CD4-positive, alpha-beta T cell treated with Interleukin-6 at 100 ng/mL for 8 hours (primary cell): ENCODE measurements around the gene METTL9.
A peak's percentile ranks its signal among the peaks of the same experiment; 100 is the strongest.
"Not testable (repeated sequence)": the region's sequence is repeated elsewhere in the genome, so short reads cannot be mapped to it uniquely, and the experiment has no call there.

Experiments used
- DNase-seq: peaks from one replicate; pipeline ENCODE4 v3.0.0-alpha.2; 2020; ENCODE audit warnings: mixed read lengths, low spot score

METTL9 gene

GRCh38 chr16:21637032-21637968 is 37.9 kb downstream of the METTL9 start:
- DNase-seq: no peak

DNA sequence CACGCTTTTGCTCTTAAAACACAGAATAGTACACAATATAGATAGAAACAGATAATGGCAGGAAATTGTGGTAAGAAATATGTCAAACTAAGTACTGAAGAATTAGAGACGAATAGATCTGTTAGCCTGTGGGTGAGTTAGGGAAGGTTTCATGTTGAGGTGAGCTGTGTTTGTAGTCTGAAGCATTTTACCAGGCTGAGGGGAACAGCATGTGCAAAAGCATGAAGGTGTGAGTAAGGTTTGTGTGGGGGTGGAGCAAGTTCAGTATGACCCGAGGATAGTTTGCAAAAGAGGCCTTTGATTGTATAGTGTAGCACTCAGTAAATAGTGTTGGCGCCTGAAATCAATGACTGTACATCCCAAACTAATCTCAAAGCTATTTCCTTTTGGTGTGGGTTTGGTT is 39.2 kb downstream of the METTL9 start:
- peak; percentile 36 for DNase-seq

DNA sequence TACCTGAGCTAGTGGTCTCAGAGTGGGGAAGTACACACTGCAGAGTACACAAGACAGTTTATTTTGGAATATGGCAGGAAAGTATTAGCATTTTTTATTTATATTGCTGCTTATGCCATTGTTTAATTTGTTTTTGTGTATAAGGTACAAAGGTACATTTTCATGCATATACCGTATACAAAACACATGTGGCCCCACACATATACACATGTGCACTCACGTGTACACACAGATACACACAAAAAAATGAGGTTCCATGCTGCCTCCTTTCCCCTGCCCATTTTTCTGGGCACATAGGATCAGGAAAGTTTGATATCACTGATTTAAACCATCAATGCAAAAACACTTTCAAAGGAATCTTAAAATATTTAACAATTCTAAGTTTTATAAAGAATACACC is 40.1 kb downstream of the METTL9 start:
- DNase-seq: no peak

DNA sequence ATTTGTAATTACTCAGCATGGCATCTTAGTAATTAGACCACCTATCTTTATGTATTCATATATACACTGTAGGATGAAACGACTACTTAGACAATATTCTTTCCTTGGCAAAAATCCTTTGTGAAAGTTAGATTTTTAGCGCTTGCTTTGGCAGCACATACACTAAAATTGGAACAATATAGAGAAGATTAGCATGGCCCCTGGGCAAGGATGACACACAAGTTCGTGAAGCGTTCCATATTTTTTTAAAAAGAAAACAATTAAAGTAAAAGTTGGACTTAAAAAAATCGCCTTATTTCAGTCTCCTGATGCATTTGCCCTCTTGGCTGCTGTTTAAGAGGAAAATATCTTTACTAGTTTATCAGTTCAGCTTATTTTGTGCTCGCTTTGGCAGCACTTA is 42.5 kb downstream of the METTL9 start:
- no peak for DNase-seq

- DNase-seq: no peak
These were observed 43.5 kb downstream of the METTL9 start for GRCh38 chr16:21642861-21643260.

DNA sequence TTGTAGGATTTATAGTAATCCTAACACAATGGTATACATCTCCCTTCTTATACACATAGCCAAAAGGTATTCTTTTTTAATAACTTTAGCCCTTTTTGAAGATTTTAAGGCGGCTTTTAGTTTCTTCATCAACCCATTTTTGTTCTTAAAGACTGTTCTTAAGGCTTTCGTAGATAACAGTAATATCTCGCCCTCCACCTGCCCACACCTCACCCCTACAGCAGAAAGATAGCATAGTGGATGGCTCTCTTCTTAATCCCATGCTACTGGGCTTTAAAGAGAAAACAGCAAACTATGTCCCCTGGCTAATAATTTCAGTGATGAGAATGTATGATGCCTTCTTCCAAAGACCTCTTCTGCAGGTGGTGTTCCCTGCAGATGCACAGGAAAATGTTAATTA is 44.4 kb downstream of the METTL9 start:
- DNase-seq: no peak

DNA sequence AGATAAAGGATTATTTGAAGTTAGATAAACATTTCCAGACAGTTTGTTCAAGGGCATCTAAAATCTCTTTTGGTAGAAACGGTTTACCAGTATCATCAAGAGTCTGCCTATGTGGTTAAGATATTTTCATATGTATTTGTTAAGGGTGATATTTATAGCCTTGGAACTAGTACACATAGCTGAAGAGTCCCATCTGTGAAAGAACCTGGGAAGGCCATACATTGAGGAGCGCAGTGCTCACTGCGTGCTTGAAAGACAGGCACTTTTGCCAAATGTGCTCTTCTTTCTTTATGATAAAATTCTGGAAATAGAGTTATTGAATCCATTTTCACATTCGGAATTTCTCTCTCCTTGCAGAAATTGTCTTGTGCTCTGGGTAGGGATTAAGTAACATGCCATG is 45.3 kb downstream of the METTL9 start:
- DNase-seq: no peak

DNA sequence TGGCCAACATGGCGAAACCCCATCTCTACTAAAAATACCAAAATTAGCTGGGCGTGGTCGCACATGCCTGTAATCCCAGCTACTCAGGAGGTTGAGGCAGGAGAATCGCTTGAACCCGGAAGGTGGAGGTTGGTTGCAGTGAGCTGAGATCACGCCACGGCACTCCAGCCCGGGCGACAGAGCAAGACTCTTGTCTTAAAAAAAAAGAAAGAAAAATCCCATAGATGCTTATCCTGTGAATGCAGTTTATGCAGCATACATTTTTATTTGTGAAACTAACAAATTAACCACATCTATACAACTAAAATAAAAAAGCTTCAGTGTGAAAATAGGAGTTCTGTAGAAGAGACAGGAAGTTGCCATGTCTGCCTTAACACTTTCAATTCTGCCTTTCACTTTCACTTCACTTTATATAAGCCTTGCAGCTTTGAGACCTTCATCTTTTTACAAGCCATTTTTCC is 45.9 kb downstream of the METTL9 start:
- DNase-seq: peak; percentile 48

DNA sequence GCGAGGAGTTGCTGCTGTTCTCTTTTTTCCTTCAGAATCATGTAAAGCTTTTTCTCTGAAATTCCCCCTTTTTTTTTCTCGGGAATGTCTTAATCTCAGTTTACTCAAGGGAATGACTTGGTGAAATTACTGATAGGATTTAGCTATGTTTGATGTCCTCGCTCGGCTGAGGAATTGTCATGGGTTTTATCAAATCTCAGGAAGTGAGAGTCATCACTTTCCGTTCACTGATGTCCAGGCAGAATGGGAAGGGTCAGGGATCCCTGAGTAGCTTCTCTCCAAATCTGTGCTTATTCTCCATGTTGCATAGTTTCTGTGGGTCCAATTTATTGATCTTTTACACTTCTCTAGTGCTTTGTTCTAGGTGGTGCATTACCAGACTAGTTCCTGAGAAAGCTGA is 46.7 kb downstream of the METTL9 start:
- no peak for DNase-seq

GRCh38 chr16:21646721-21647561 is 47.6 kb downstream of the METTL9 start:
- DNase-seq: peak; percentile 81

GRCh38 chr16:21647562-21648164 is 48.3 kb downstream of the METTL9 start:
- no peak for DNase-seq

GRCh38 chr16:21649826-21650406 is 50.5 kb downstream of the METTL9 start:
- not testable (repeated sequence) for DNase-seq

- DNase-seq: no peak
These were observed 51.1 kb downstream of the METTL9 start for GRCh38 chr16:21650521-21650920.

DNA sequence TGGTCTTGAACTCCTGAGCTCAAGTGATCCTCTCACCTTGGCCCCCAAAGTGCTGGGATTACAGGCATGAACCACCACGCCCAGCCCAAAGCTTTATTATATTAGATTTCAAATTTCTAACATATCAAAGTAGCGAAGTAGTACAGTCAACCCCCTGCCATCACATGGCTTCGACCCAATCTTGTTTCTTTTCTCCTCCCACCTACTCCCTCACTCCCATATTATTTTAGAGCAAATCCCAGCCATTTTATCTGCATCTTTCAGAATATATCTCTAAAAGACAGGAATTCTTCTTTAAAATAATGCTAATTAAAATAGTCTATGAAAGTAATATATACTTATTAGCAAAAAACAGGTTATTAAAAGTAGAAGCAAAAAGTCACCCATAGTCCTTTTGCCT is 52.1 kb downstream of the METTL9 start:
- DNase-seq: no peak

GRCh38 chr16:21652453-21652852 is 53.1 kb downstream of the METTL9 start, which contains the start of gene IGSF6:
Gene IGSF6, minus strand, starts transcription at chr16:21652608. Its CDS starts 10 bp downstream, at chr16:21652598.
- no peak for DNase-seq

DNA sequence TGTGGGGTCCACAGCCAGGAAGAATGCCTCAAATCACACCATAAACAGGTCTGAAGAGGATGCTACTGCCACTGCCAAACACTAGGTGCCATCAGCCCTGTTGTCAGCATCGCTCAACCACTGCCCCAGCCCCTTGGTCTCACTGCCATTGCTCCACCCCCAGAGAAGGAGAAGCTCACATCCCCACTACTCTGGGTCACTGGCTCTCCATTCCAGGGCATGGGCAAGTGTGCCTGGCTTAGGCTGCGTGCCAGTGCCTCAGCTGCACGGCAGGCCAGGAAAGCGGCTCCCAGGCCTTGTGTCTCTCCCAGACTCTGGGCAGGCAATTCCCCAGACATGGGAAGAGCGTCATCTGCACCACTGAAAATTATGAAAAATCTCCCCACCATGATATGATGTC is 54.2 kb downstream of the METTL9 start:
- DNase-seq: no peak

GRCh38 chr16:21654466-21654865 is 55.1 kb downstream of the METTL9 start:
- no peak for DNase-seq

GRCh38 chr16:21654881-21655280 is 55.5 kb downstream of the METTL9 start:
- DNase-seq: no peak

DNA sequence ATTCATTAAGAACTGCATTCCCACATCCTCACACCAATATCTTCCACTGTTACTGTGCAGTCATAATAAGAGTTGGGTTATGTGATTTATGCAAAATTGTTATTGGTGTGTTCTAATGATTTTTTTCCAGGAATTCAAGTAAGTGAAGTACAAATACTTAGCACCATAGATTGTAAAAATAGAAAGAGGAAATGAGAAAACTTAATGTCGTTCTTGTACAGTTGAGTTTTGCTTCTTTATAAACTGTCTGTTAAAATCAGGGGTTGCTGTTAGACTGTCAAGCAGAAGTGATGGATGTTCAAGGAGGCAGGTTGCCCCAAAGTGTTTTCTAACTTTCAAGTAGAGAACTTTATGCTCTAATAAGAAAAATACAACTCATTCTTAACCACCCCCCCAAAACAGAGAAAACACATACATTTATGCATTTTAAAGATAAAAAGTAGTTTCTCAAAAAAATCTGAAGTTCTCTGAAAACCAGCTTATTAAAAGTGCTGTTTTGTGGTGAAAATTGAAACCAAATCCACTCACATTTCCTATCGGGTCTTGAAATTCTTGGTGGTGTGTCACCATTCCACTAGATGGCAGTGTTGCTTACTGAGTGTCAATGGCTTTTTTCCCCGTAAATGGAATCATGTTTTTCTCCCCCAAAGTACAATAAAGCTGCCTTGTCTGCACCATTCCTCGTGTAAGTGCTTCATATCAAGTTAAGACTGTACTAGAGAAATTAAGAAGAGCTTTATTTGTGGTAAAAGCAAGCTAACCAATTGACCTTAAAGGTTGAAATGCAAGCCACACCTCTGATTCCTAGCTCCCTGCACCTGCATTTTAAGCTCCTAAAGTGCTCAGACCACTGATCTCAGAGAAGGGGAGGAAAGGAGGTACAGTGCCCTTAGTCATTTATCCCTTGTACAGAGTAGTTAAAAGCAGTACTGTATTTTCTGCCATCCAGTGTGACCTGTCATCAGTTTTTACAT is 57.7 kb downstream of the METTL9 start:
- peak; percentile 69 for DNase-seq

DNA sequence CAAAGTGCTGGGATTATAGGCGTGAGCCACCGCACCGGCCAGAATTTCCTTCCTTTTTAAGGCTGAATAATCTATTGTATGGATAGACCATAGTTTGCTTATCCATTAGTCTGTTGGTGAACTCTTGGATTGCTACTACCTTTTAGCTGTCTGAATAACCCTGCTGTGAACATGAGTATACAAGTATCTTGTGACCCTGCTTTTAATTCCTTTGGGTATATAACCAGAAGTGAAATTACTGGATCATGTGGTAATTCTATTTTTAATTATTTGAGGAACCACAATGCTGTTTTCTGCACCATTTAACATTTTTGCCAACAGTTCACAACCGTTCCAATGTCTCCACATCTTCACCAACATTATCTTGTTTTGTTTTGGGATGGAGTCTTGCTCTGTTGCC is 59.7 kb downstream of the METTL9 start:
- no peak for DNase-seq
